ENCODE measurements around the gene GTSE1.
A peak's percentile ranks its signal among the peaks of the same experiment; 100 is the strongest.

Gene GTSE1

DNA sequence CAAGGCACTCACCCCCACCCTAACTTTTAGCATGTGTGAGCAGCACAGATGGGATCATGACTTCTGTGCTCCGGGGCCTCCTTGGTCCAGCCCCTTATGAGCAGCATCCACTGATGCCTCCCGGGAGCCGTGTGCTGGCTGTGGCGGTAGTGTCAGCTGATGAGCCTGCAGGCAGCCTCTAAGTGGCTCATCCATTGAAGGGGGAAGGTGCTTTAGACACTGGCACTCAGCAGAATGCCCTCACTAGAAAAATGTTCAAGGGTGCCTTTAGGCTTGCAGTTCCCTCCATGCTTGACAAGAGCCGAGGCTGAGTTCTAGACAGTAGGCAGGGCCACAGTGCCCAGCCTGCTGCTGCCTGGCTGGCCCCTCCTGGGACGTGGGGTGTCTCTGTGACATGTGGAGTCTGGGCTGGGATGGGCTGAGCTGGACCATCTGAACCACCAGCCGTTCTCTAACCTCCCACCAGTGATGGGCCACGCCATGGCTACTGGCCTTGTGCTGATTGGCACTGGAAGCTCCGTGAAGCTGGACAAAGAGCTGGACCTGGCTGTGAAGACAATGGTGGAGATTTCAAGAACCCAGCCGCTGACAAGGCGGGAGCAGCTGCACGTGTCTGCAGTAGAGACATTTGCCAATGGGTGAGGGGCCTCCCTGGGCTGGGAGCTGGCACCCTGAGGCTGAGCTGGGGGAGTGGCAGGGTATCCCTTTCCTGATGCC lies 23.1 kb upstream of the GTSE1 start:
- DNase-seq: no peak

DNA sequence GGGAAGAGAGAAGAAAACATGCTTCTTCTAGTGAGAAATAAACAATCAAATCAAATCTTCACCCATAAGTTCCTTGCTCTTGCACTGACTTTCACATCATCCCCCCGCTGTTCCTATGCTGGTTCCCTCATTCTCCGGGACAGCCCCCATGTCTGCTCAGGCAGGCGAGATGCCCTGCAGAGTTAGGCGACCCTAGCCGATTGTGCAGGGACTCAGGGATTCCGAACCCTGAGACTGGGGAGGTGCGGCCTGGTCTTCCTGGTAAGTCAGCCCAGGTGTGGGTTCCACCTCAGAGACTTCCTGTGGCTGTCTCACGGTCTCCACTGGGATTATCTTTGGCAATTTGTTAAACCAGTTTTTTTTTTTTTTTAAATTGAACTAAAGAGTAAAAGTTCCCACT lies 22.3 kb upstream of the GTSE1 start:
- DNase-seq: no peak

DNA sequence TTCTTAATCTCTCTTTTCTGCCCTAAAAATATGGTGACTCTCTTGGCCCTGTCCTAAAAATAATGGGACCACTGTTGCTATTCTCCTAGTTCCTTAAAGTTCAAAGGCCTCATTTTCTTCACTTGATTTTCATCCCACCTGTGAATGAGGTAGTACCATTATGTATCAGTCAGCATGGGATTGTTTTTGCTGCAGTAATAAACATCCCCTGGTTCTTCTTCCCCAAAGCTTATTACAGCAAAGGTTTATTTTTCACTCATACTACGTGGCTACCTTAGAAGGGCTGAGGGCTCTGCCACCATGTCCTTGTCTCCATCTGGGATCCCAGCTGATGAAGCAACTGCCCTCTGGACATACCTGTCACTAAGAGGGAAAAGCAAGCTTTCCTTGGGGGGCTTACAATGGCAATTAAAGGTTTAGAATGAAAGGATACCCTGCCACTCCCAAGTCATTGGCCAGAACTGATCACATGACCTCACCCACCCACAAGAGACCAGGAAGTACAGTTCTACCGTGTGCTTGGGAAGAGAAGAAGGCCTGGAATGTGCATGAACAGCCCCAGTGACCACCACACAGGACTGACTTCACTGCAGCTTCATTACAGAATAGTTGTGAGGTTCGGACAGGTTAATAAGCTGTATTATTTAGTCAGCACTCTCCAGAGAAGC lies 21.1 kb upstream of the GTSE1 start:
- DNase-seq: no peak

DNA sequence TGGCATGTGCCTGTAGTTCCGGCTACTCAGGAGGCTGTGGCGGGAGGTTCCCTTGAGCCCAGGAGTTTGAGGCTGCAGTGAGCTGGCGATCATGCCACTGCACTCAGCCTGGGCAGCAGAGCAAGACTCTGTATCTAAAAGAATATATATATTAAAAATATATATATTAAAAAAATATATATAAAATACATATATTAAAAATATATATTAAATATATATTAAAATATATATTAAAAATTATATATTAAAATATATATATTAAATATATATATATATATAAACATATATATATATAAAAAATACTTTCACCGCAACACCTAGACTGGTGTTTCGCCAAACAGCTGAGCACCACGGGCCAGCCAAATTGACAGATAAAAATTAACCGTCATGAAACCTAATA lies 20.1 kb upstream of the GTSE1 start:
- no peak for DNase-seq

DNA sequence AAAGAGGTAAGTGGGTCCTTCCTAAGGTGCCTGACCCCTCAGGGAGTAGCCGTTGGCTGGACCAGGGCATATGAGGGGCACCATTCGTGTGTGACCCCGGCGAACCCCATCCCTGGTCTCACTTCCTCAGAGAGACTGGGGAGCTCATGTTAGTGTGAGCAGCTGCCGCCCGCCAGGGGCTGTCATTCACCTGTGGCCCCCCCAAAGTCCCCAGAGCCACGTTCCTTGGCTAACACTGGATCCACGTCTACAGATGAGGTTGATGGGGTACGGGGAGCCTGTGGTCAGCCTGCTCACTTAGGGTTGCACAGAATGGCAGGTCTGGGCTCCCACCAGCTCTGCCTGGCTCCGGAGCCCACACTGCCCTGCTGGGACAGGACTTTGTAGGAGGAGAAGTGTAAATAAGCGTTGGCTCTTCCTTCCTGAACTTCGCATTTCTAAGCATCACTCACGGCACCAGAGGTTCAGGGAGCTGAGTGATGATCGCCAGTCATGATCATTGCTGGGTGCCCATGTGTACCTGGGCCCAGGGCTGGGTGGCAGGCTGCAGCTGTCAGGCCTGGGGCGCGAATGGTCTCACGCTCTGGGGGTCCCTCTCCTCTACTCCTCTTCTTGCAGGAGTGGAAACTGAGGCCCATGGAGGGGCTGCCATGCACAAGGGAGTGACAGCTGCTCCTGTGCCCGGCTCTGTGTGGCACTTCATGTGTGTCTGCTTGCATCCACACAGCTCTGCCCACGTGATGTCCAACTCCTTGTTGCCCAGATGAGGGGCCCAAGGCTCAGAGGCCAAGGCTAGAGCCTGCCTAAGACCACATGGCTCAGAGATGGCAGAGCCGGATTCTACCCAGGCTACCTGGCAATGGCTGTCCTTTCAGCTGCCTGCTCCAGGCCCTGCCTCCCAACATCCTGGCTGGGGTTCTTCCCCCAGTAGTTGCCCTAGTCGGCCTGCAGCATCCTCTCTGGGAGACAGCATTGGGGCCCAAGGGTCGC lies 17.7 kb upstream of the GTSE1 start:
- no peak for DNase-seq

DNA sequence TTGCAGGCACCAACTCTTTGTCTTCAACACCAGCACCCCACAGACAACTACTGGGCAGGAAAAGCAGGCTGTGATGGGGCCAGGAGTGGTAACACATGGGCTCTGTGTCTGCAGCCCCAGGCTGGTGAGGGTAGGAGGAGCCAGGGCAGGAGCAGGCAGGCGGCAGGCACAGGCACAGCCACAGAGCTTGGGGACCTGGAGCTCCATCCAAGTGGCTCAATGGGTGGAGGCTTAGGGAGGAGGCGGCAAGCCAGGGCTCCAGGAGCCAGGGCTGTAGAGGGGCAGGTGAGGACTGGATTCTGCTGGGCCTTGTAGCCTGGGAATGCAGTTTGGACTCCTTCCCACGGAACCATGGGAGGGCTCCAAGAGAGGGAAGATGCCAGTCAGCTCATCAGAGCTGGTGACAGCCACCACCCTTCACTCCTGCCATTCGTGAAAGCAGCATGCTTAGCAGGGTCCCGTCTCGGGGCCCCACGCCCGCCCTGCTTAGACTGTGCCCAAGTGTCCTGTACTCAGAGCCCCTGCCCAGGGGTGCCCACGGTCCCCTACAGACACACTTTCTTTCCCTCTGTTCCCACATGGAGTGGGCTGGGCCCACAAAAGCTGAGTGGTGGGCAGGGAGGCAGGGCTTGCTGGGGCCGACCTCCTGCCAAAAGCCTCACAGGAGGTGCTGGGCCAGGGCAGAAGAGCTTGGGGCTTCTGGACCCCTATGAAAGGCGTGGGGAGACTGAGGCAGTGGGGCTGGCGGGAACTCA lies 16.4 kb upstream of the GTSE1 start:
- no peak for DNase-seq

DNA sequence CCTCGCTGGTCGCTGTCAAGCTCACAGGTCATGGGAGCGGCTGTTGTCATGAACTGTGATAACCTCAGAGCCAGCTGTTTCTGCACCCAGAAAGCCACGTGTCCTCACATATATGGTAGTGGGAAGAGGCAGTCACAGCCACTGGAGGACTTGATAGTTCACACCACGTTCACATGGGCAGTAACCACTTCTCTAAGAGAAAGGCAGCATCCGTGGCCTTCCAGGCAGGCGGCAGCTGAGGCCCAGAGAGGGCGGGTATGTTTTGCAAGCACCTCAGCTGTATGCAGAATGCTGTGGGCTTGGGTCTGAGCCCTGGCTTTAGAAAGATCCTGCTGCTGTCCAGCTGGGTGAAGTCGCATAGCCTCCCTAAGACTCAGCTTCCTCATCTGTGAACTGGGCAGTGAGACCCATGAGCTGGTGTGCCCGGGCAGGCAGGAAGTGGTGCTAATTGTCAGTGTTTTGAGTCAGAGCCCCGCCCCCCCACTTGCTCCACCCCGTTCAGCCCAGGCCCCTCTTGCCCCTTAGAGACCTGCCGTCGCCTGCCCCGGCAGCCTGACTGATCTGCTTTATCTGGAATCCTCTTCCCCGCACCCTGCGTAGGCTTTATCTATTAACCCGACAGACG lies 15.6 kb upstream of the GTSE1 start:
- DNase-seq: no peak

DNA sequence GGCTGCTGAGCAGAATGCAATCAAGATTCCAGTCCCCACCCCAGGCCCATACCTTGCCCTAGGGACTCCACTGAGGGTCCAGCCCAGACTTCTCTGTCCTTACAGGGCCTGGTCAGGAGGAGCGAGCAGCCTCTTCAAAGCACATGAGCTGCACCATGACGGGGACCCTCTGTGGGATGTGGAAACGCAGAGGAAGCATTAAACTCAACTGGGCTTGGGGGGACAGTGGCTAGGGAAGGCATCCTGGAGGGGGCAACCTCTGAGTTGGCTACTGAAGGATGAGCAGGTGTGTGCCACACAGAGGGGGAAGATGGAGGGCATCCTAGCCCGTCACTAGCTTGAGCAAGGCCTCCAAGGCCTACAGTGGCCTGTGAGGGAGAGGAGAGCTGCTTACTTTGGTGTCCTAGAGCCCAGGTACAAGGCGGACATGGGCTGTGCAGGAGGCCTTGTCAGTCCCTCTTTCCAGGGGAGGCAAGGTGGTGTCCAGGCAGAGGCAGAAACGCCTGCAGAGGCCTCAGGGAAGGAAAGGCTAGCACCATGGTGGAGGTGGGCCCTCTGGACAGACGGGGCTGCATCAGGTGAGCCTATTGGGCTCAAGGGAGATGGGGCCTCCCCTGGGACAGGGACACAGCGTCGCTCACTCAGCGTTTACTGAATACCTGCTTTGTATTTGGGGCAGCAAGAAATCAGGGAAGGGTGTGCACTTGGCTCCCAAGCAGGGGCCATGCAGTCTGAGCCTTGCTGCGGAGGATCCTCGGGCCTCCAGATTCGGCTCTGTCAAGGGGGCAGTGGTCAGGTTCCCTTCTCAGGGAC lies 14.6 kb upstream of the GTSE1 start:
- no peak for DNase-seq

DNA sequence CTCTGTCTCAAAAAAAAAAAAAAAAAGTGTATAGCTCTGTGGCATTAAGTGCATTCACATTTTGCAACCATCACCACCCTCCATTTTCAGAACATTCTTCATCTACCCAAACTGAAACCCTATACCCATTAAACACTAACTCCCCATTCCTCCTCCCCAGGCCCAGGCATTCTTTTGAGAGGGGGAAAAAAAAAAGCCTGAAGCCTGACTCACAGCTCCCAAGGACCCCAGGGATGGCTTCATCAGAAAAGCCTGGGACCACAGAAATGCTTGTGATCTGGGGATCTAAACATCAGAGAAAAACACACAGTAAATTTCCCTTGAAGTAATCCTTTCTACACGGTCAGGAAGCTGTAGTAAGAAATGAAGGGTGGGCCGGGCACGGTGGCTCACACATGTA lies 10.7 kb upstream of the GTSE1 start:
- DNase-seq: peak; percentile 86

DNA sequence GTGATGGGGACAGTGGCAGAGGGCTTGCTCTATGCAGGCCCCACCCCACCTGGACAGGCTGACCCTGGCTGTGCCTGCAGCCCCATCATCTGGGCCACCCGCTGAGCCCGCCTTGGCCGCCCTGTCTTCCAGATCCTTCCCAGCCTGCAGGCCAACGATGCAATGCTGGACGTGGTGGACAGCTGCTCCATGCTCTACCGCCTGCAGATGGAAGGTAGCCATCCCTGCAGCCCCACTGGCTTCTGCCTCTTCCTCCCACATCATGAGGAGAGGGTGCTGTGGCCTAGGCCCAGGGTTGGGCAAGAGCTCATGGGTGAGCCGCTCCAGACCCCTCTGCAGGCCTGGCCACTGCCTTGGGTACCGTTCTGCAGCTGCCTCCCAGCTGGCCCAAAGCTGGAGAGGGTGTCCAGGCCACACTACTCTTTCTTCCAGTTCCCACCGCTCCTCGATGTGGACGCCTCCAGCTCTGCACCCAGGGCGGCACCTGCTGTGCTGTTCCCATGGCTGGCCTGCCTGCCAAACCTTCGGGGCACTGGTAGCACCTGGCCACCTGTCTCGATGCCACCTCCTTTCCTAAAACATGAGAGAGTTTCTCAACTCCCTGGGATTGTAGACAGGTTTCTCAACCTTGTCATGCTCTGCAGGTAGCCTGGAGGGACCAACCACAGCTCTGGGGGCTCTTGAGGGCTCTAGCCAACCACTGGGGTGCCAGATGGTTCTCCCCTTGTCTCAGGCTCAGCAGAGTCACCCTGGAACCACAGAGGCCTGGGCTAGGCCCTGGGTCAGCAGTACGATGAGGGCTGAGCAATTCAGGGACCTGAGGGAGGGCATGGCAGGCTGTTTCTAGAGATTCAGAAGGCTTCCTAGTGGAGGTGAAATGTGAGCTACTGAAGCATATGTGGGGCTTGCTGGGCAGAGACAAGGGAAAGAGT lies 9.5 kb upstream of the GTSE1 start:
- DNase-seq: no peak

DNA sequence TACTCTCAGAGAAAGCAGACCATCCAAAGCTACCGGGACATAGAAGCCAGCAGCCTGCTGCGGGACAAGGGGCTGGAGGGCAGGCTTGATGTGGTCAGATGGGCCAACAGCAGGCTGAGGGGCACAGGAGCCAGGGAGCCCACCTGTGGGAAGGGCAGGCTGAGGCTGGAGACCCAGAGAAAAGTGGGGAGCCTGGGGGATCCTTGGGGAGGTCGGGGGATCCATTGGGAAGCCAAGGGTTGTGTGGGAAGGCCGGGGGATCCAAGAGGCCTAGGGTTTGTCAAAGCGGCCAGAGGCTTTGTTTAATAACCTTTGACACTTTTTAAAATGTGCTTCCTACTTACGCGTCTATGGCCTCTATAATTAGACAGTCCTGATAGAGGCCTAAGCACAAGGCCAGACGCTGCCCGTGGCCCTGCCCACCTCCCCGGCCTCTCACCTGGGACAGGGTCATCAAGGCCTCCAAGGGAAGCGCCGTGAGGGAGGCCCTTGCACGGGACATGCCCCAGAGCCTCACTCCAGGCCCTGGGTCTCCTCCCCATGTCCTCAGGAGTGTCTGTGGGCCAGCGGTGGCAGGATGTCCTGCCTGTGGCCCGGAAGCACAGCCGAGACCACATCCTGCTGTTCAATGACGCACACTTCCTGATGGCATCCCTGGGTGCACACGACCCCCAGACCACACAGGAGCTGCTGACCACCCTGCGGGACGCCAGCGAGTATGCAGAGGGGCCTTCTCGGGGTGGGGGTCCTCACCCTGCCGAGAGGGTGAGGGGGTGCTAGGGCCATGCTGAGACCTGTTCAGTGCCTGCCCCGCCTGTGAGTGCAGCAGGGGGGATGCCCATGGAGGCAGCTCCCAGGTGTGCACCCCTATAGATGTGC lies 8.6 kb upstream of the GTSE1 start:
- DNase-seq: no peak

DNA sequence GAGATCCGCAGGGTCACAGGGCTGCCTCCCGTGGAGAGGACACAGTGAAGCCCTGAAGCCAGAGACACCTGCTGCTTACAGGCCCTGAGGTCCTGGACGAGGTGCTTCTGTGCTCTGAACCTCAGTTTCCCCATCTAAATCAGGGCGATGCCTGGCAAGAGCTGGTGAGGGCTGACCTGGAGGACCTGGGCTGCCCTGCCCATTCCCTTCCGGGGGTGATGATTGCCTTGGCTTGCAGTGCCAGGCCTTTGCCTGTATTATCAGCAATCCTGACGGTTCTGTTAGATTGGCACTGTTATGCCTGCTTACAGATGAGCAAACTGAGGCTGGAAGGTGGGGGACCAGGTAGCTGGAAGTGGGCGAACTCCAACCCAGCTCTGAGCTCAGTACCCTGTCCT lies 7.8 kb upstream of the GTSE1 start:
- no peak for DNase-seq

DNA sequence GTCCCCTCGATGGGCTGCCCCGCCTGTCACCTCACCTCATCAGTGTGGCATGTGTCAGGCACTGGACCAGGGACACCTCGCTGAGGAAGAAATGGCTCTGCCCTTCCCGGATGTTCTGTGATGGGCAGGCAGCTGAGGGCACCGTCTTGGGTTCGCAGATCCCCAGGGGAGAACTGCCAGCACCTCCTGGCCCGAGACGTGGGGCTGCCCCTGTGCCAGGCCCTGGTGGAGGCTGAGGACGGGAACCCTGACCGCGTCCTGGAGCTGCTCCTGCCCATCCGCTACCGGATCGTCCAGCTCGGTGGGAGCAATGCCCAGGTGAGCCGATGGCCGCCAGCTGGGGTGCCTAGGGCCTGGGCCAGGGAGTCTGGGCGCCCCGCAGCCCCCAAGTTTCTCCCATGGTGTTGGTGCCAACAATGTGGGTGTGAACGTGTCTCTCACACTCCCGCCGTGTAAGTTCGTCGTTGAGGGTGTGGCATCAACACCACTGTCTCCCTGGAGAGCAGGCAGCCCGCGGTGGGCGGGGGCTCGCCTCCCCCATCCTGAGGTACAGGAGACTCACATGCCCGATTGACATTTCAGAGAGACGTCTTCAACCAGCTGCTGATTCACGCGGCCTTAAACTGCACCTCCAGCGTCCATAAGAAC lies 7.3 kb upstream of the GTSE1 start:
- DNase-seq: no peak

DNA sequence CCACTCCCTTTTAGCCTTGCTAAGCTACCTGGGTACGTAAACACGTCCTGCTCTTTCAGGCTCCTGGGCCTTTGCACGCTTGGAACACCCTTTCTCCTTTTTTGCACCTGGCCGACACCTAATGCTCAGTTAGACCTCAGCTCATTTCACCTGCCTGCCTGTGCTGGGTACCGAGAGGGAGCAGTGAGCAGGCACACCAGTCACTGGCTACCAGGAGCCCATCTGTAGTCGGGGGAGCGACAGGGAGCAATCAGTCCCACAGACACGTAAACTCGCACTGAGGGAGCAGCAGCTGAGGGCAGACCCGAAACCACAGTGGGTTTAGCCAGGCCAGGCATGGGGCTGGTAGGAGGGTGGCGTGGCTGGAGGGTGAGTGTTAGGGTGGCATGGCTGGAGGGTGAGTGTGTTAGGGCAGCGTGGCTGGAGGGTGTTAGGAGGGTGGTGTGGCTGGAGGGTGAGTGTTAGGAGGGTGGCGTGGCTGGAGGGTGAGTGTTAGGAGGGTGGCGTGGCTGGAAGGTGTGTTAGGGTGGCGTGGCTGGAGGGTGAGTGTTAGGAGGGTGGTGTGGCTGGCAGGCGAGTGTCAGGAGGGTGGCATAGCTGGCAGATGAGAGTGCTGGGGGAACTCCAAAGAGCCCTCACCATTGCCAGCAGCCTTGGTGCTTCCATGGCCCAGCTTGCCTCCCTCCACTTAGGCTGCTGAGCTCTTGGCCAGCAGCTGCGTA lies 6.4 kb upstream of the GTSE1 start:
- no peak for DNase-seq

DNA sequence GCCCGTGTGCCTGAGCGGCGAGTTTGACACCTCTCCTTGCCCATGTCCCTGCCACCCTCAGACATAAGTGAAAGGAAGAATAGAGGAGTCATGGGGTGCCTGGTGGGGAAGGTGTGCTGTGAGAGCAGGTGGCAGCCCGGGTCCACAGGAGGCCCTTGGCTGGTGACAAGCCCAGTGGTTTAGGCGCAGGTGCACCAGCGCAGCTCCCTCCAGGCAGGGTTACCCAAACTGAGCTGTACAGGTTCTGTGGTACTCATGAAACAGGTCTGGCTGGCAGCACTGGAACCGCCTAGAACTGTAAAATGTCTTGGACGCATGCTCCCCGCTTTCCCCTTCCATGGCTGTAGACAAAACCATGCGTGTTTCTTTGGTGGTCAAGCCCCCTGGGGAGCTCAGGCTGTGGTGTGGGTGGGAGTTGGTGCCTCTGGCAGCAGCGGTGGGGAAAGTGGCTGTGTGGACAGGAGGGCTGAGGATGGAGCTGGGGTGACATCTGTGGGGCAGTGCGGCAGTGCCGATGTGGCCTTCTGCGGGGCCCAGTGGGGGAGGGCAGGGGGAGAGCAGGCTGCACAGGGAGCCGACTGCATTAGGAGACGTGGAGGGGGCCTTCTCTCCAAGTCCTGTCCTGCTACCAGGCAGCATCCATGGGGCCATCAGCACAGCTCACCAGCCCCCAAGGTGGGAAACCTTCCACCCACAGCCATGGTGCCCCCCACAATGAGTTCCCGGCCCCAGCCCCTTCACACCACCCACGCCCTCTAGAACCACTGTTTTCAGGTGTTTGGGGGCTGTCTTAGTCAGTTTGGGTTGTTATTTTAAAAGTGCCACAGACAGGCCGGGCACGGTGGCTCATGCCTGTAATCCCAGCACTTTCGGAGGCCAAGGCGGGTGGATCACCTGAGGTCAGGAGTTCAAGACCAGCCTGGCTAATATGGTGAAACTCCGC lies 5.6 kb upstream of the GTSE1 start:
- DNase-seq: no peak

DNA sequence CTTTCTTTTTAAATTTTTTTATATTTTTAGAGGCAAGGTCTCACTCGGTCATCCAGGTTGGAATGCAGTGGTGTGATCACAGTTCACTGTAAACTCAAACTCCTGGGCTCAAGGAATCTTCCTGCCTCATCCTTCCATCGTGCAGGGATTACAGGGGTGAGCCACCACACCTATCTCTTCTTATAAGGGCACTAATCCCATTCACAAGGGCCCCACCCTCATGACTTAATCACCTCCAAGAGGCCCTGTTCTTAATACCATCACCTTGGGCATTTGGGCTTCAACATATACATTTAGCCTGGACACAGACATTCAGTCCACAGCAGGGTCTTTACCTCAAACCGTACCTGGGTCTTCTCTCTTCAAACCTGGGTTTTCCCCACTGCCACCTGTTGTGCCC lies 4.5 kb upstream of the GTSE1 start:
- DNase-seq: no peak

DNA sequence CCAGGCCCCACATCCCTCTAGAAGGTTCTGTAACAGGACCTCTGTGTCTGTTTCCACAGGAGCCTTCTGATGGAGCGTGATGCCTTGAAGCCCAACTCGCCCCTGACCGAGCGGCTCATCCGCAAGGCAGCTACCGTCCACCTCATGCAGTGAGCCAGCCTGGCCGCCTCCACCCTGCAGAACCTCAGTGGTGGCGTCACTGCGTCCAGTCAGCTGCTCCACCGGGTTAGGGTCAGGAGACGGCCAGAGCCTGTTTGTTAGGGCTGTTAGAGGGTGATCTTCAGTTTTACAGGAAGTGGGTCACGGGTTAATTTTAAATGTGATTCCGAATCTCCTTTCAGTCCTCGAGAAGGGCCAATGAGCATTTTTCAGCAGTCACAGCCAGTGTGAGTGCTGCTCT lies 3.9 kb upstream of the GTSE1 start:
- DNase-seq: no peak
